ENCODE data around the gene COL5A3. TPM values are rescaled to one million over a fixed set of nuclear protein-coding genes. Genes with fewer than 3 reads are reported as not detected.

COL5A3 gene
- total and polyA plus RNA-seq, 2 of the 13 experiments (the other 11 are each of a cell fraction or from before 2014, with no cell fraction given), result 0.02 TPM; not detected in 1

DNA sequence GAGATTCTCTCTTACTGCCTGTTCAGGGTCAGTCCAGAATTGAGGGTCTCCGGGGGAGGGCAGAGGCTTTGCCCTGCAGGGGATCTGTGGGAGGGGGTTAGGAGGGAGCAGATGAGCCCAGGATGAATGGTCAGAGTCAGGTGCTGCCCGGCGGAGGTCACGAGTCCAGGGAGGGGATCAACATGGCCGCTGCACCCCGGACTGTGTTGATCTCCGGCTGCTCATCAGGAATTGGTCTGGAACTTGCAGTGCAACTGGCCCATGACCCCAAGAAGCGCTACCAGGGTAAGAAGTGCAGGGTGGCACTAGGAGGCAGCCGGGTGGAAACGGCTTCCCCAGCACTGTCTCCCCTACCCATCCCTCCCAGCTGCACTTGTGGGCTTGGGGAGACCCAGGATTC, 3.0 kb upstream of the COL5A3 start, which contains the start of gene RDH8 (continued):
- no peak for TF ChIP-seq ZBTB4 (CRISPR knock-in tag; IDR thresholded peaks at IDR 0.05; ENCODE audit: borderline replicate concordance)
- TF ChIP-seq TFAP4 (IDR thresholded peaks at IDR 0.05; ENCODE audit: borderline replicate concordance, low read depth), result no peak
- TF ChIP-seq CBFB (CRISPR knock-in tag; IDR thresholded peaks at IDR 0.05), result no peak
- TF ChIP-seq GATAD2A (CRISPR knock-in tag; IDR thresholded peaks at IDR 0.05), result no peak
- no peak for TF ChIP-seq RAD51 (IDR thresholded peaks at IDR 0.05; ENCODE audit: borderline replicate concordance)

DNA sequence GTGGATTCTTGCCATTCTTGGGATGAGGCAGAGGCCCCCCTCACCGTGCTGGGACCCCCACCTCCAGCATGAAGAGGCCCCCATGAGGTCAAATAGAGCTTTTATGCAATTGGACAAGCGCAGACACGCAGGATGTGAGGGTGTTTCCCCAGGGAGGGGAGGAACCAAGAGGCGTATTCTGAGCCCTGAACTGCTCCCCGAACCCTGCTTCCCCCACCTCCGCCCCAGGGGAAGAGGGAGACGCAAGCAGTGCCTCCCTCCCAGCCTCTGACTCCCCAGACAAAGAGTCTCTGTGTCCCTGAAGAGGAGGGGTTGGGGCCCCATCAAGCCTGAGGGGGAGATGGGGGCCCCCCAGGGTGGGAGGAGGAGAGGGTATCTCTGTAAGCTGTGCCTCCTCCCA, 1.7 kb upstream of the COL5A3 start:
- Histone ChIP-seq H3K79me2 (ENCODE audit: insufficient read depth, low read length) (no peaks in the 10 kb centered on the region), H4K20me1 (ENCODE audit: insufficient read depth, low read length) (0 out of 2 replicates have a peak, but pooled peaks cover 2% of the 10 kb centered on the region), H3K27me3 (ENCODE audit: control insufficient read depth in 1 of 2, insufficient read depth in 2 of 2, low read length in 2 of 2) (peaks cover 2 to 36% of the 10 kb centered on the region in 2 experiments), H2AFZ (ENCODE audit: low read length) (no peak overlapping the region), H3K36me3 (replicated peaks in 1 of 2; ENCODE audit: control insufficient read depth in 1 of 2, insufficient read depth in 2 of 2, low read length in 2 of 2) (no peaks in the 10 kb centered on the region), H3K4me1 (ENCODE audit: insufficient read depth, low read length) (no peaks in the 10 kb centered on the region), H3K4me3 (replicated peaks in 1 of 3; ENCODE audit: insufficient read depth in 1 of 3, low read depth in 2 of 3, low read length in 3 of 3) (no peak overlapping the region), H3K9ac (ENCODE audit: insufficient read depth, low read depth, low read length) (no peak overlapping the region), H3K4me2 (ENCODE audit: low read depth, low read length) (no peak overlapping the region), H3K27ac (ENCODE audit: extremely low read length, insufficient read depth, low read length) (no peak overlapping the region), H3K9me3 (ENCODE audit: low read length) (no peaks in the 10 kb centered on the region)
- DNase-seq (ENCODE audit: low spot score) (no peak), ATAC-seq (no peak), FAIRE-seq (no peak)
- no TSS peak for BruUV-seq (replicated peaks)
- CTCF ChIA-PET (ENCODE audit: low intra/inter-chr PET ratio, low total read pairs), result no interaction called here
- in situ Hi-C loops (cut with HindIII; ENCODE audit: extremely low pct_ligation_motif_present, low pct_unique_long_range_greater_than_20kb), result no loop called here
- TF ChIP-seq ZNF510 (CRISPR knock-in tag; IDR thresholded peaks at IDR 0.05; ENCODE audit: low read depth) (no peak), ZNF616 (CRISPR knock-in tag; IDR thresholded peaks at IDR 0.05; ENCODE audit: low read depth) (no peak), ZNF335 (CRISPR knock-in tag; IDR thresholded peaks at IDR 0.05) (no peak), FOXP1 (IDR thresholded peaks at IDR 0.05) (no peak), FOXP1 (CRISPR knock-in tag; IDR thresholded peaks at IDR 0.05) (no peak), ZBTB46 (CRISPR knock-in tag; IDR thresholded peaks at IDR 0.05; ENCODE audit: borderline replicate concordance) (no peak), SPEN (CRISPR knock-in tag; IDR thresholded peaks at IDR 0.05; ENCODE audit: low read depth) (no peak), ZNF354B (CRISPR knock-in tag; IDR thresholded peaks at IDR 0.05) (no peak)
- TF ChIP-seq, protein P1, sequence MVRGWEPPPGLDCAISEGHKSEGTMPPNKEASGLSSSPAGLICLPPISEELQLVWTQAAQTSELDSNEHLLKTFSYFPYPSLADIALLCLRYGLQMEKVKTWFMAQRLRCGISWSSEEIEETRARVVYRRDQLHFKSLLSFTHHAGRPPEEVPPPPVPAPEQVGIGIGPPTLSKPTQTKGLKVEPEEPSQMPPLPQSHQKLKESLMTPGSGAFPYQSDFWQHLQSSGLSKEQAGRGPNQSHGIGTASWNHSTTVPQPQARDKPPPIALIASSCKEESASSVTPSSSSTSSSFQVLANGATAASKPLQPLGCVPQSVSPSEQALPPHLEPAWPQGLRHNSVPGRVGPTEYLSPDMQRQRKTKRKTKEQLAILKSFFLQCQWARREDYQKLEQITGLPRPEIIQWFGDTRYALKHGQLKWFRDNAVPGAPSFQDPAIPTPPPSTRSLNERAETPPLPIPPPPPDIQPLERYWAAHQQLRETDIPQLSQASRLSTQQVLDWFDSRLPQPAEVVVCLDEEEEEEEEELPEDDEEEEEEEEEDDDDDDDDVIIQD (CRISPR knock-in tag; IDR thresholded peaks at IDR 0.05; ENCODE audit: low read depth), result no peak
- WGBS (ENCODE audit: low lambda C conversion rate), result 10% methylated on average over 2 of the region's 7 CpGs
- intact Hi-C loops (cut with micrococcal nuclease; ENCODE audit: unreplicated experiment), result no loop called here
- POLR2A ChIA-PET, result no interaction called here
